A673 (cell line): ENCODE data around the gene ERFE. TPM values are rescaled to one million over a fixed set of nuclear protein-coding genes. Genes with fewer than 3 reads are reported as not detected.

Source experiments
- BruUV-seq: library from RNA; stranded (reverse); fragments of 400-500 nt; replicated peaks from 2 replicates; lab custom pipeline; 2021; lab: Mats Ljungman, UMichigan
- CTCF ChIA-PET: fragments of 300-600 bp; sonication (Branson Sonifier 250); formaldehyde crosslinking; loops from one replicate; lab custom pipeline; 2022; ENCODE audit warnings: antibody characterized with exemption; lab: Charles Lee
- POLR2A ChIA-PET: fragments of 300-600 bp; sonication (Branson Sonifier 250); formaldehyde crosslinking; loops from one replicate; lab custom pipeline; 2022; ENCODE audit warnings: antibody characterized with exemption; ENCODE audit not compliant: low non-redundant PET; lab: Charles Lee
- DNase-seq: peaks from one replicate; pipeline ENCODE4 v3.0.0-alpha.2; 2015; ENCODE audit warnings: low spot score
- H3K27ac ChIP-seq: fragments of 200-600 bp; sonication (generic); 2 replicates; pipeline ENCODE4 v1.5.1; 2016; ENCODE audit warnings: mixed run types, low read depth, mild to moderate bottlenecking, mixed read lengths, antibody characterized with exemption, low read length; ENCODE audit not compliant: poor library complexity, severe bottlenecking
- H3K27me3 ChIP-seq: fragments of 200-600 bp; sonication (generic); replicated peaks from 2 replicates; pipeline ENCODE4 v1.6.1; 2017; ENCODE audit warnings: mixed run types, low read depth, mild to moderate bottlenecking, mixed read lengths, antibody characterized with exemption, low read length; ENCODE audit not compliant: insufficient read depth, poor library complexity
- H3K36me3 ChIP-seq: fragments of 200-600 bp; sonication (generic); 2 replicates; pipeline ENCODE4 v1.6.1; 2016; ENCODE audit warnings: mixed run types, mild to moderate bottlenecking, mixed read lengths, antibody characterized with exemption, low read length; ENCODE audit not compliant: insufficient read depth, poor library complexity, severe bottlenecking
- H3K4me1 ChIP-seq: fragments of 200-600 bp; sonication (generic); 2 replicates; pipeline ENCODE4 v1.6.1; 2017; ENCODE audit warnings: mixed run types, mild to moderate bottlenecking, mixed read lengths, antibody characterized with exemption, low read length; ENCODE audit not compliant: insufficient read depth, poor library complexity, severe bottlenecking
- H3K4me3 ChIP-seq: fragments of 200-600 bp; sonication (generic); 2 replicates; pipeline ENCODE4 v1.5.1; 2016; ENCODE audit warnings: low read depth, mixed run types, mild to moderate bottlenecking, mixed read lengths, low read length; ENCODE audit not compliant: poor library complexity, severe bottlenecking
- H3K9me3 ChIP-seq: fragments of 200-600 bp; sonication (generic); 2 replicates; pipeline ENCODE4 v1.6.1; 2016; ENCODE audit warnings: mixed run types, low read depth, mild to moderate bottlenecking, mixed read lengths, antibody characterized with exemption, low read length; ENCODE audit not compliant: poor library complexity, severe bottlenecking
- EZH2 ChIP-seq: fragments of 200-600 bp; sonication (generic); IDR thresholded peaks from 2 replicates; pipeline ENCODE4 v1.6.1; 2017; ENCODE audit warnings: borderline replicate concordance, low read depth, mild to moderate bottlenecking, mixed read lengths, antibody characterized with exemption, low read length; ENCODE audit not compliant: poor library complexity, severe bottlenecking
- intact Hi-C: fragments of 100-400 bp; cut with micrococcal nuclease; formaldehyde crosslinking; loops from one replicate; pipeline ENCODE4 v1.10.0; 2022; ENCODE audit not compliant: unreplicated experiment
- total RNA-seq: library from RNA; stranded (reverse); gene quantifications from 2 replicates; pipeline ENCODE4 v1.2.3, GENCODE V29; 2021
- TF ChIP-seq, protein P1 (sequence below): fragments of 300-800, 200-600 bp; sonication (generic); conservative IDR thresholded peaks from 2 replicates; pipeline ENCODE4 v1.5.1; 2017; ENCODE audit warnings: low read depth, mild to moderate bottlenecking, antibody characterized with exemption, low read length, moderate library complexity, mixed read lengths

Gene ERFE
- total RNA-seq, 1 experiment from 2014 or later: 6.1 TPM

DNA sequence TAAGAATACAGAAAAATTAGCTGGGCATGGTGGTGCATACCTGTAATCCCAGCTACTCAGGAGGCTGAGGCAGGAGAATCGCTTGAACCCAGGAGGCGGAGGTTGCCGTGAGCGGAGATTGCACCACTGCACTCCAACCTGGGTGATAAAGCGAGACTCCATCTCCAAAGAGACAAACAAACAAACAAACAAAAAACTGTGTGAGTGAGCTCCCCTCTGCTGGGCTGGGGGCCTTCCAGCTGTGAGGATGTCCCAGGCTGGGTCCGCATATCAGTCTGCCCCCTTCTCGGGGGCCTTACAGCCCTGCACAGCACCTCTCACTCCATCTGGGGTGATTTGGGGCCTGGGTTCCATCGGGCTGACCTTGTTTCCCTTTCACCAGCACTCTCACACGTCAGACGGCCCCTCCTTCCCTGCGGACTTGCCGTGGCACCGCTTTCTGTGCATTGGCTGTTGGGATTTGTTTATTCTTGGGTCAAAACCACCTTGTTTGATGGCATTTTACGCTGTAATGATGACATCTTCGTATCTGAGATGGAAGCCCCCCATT is 23.1 kb upstream of the ERFE start:
- no peaks in the 10 kb centered on the region for H3K9me3 ChIP-seq
- CTCF ChIA-PET: no interaction called here
- H3K36me3 ChIP-seq: no peaks in the 10 kb centered on the region
- no peak for DNase-seq
- H3K27me3 ChIP-seq: no peaks in the 10 kb centered on the region
- H3K4me3 ChIP-seq: no peak overlapping the region
- POLR2A ChIA-PET: no interaction called here
- TF ChIP-seq, protein P1, sequence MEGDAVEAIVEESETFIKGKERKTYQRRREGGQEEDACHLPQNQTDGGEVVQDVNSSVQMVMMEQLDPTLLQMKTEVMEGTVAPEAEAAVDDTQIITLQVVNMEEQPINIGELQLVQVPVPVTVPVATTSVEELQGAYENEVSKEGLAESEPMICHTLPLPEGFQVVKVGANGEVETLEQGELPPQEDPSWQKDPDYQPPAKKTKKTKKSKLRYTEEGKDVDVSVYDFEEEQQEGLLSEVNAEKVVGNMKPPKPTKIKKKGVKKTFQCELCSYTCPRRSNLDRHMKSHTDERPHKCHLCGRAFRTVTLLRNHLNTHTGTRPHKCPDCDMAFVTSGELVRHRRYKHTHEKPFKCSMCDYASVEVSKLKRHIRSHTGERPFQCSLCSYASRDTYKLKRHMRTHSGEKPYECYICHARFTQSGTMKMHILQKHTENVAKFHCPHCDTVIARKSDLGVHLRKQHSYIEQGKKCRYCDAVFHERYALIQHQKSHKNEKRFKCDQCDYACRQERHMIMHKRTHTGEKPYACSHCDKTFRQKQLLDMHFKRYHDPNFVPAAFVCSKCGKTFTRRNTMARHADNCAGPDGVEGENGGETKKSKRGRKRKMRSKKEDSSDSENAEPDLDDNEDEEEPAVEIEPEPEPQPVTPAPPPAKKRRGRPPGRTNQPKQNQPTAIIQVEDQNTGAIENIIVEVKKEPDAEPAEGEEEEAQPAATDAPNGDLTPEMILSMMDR: no peak
- no peak for TF ChIP-seq EZH2
- H3K4me1 ChIP-seq: no peaks in the 10 kb centered on the region
- intact Hi-C loops: no loop called here
- no peak overlapping the region for H3K27ac ChIP-seq
- BruUV-seq: no TSS peak

DNA sequence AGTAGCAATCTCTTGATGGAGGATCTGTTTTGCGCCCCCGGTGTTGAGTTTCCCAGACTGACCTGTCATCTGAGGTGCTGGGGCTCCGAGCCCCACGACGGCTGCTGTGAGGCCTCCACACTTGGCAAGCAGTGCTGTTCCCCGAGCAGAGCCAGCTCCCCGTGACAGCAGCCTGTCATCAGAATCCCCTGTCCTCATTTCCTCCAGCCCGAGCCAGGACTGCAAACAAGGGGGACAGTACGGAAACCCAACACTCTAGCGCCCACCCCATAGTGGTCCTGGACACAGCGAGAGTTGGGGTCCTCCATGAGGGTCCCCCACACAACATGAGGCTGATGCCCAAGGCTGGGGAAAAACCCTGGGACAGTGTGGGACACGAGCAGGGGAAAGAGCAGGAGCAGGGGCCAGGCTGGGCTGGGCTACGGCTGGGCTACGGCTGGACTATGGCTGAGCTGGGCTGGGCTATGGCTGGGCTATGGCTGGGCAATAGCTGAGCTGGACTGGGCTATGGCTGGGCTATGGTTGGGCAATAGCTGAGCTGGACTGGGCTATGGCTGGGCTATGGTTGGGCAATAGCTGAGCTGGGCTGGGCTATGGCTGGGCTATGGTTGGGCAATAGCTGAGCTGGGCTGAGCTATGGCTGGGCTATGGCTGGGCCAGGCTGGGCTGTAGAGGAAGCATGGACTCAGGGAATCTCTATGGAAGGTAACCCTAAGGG is 21.8 kb upstream of the ERFE start:
- DNase-seq: no peak
- POLR2A ChIA-PET: no interaction called here
- no peaks in the 10 kb centered on the region for H3K4me1 ChIP-seq
- no TSS peak for BruUV-seq
- no peak overlapping the region for H3K4me3 ChIP-seq
- H3K27ac ChIP-seq: no peak overlapping the region
- CTCF ChIA-PET: no interaction called here
- intact Hi-C loops: no loop called here
- H3K36me3 ChIP-seq: no peaks in the 10 kb centered on the region
- no peaks in the 10 kb centered on the region for H3K9me3 ChIP-seq
- H3K27me3 ChIP-seq: no peaks in the 10 kb centered on the region
- no peak for TF ChIP-seq EZH2
- TF ChIP-seq, protein P1: no peak

DNA sequence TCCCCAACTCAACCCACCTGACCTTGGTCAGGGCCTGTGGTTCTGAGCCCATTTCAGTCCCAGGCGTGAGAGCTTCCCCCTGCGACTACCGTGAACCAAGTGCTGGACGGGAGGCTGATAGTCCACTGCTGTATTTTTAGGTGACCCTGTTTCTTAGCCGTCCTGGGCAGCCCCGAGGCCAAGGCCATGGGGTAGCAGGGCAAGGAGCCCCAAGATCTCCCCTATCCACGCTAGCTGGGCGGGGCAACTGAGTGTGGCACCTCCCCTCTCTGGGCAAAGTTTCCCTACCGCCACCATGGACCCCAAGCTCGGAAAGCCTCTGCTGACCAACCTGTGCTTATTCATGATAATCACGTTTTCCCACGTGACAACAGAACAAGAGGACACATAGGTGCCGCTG is 20.9 kb upstream of the ERFE start:
- intact Hi-C loops: no loop called here
- Histone ChIP-seq H3K4me3 (no peak overlapping the region), H3K36me3 (no peaks in the 10 kb centered on the region), H3K4me1 (no peaks in the 10 kb centered on the region), H3K27me3 (no peaks in the 10 kb centered on the region), H3K27ac (no peak overlapping the region), H3K9me3 (no peaks in the 10 kb centered on the region)
- CTCF ChIA-PET: no interaction called here
- TF ChIP-seq, protein P1: no peak
- no peak for TF ChIP-seq EZH2
- no peak for DNase-seq
- POLR2A ChIA-PET: no interaction called here
- no TSS peak for BruUV-seq
